HFF-Myc (cell line): ENCODE measurements around the gene OBP2A.

Experiments
- DNase-seq: peaks from one replicate; pipeline ENCODE4 v3.0.0-alpha.2; 2011; ENCODE audit warnings: low read depth; ENCODE audit errors: extremely low read depth
- H3K4me3 ChIP-seq: replicated peaks from 2 replicates; pipeline ENCODE4 v1.5.1; 2011; ENCODE audit warnings: low read depth, mild to moderate bottlenecking, control low read depth, low read length
- CTCF ChIP-seq: IDR thresholded peaks from 2 replicates; pipeline ENCODE4 v1.5.1; 2012; ENCODE audit warnings: mild to moderate bottlenecking, low read depth, low read length, control low read depth; ENCODE audit errors: missing control alignments

Gene OBP2A

GRCh38 chr9:135582966-135583687 is 37.2 kb downstream of the OBP2A start:
- no peak overlapping the region for H3K4me3 ChIP-seq
- DNase-seq: no peak
- no peak for TF ChIP-seq CTCF

- no peak for TF ChIP-seq CTCF
- DNase-seq: no peak
- no peak overlapping the region for H3K4me3 ChIP-seq
Measured at GRCh38 chr9:135583688-135584011, 37.7 kb downstream of the OBP2A start.

- DNase-seq: no peak
- TF ChIP-seq CTCF: no peak
- no peak overlapping the region for H3K4me3 ChIP-seq
Measured at GRCh38 chr9:135584371-135584770, 38.4 kb downstream of the OBP2A start.

GRCh38 chr9:135584934-135585333 is 39.0 kb downstream of the OBP2A start:
- no peak overlapping the region for H3K4me3 ChIP-seq
- TF ChIP-seq CTCF: no peak
- DNase-seq: no peak

GRCh38 chr9:135586601-135587109 is 40.7 kb downstream of the OBP2A start:
- no peak for TF ChIP-seq CTCF
- H3K4me3 ChIP-seq: no peak overlapping the region
- DNase-seq: no peak

- TF ChIP-seq CTCF: no peak
- H3K4me3 ChIP-seq: no peak overlapping the region
- DNase-seq: no peak
Measured at GRCh38 chr9:135587658-135588057, 41.7 kb downstream of the OBP2A start.

GRCh38 chr9:135588371-135588770 is 42.4 kb downstream of the OBP2A start:
- no peak for TF ChIP-seq CTCF
- DNase-seq: no peak
- no peak overlapping the region for H3K4me3 ChIP-seq
